ENCODE data around the gene HEATR9.
A peak's percentile ranks its signal among the peaks of the same experiment; 100 is the strongest.

HEATR9 gene

DNA sequence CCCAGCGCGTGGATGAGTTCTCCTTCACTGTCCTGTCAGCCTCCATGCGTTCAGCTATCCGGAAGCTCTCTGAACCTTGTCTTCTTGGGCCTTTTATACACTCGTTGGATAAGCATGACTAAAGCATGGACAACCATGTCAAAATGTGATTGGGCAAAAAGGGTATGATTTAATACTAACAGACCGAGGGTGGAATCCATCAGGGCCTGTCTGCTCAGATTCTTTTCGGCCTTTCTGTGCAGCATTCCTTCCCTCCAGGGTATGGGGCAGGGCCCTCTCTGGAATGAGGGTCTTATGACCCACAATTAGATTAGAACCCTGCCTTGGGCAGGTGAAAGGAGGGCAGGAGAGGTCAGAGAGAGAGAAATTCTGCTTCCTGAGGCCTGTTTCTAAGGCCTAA is 25.5 kb upstream of the HEATR9 start:
- DNase-seq (ENCODE audit: low read depth in 1 of 2, low spot score in 1 of 2), result no peak

DNA sequence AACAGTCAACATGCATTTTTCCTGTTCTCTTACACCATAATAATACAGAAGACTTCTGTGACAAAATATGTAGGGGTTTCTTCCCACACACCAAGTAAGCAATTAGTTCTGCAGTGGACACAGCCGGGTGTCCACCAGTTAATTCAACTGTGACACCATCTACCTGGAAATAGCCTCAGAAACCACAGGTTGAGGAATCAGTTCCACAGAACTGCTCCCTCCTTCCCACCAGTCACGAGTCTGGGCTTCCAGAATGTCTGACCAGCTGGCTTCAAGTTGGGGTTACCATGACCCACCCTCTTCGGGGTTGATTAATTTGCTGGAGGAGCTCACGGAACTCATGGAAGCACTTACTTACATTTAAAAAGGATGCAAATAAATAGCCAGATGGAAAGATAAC is 25.1 kb upstream of the HEATR9 start:
- no peak for DNase-seq (ENCODE audit: low read depth in 1 of 2, low spot score in 1 of 2)

DNA sequence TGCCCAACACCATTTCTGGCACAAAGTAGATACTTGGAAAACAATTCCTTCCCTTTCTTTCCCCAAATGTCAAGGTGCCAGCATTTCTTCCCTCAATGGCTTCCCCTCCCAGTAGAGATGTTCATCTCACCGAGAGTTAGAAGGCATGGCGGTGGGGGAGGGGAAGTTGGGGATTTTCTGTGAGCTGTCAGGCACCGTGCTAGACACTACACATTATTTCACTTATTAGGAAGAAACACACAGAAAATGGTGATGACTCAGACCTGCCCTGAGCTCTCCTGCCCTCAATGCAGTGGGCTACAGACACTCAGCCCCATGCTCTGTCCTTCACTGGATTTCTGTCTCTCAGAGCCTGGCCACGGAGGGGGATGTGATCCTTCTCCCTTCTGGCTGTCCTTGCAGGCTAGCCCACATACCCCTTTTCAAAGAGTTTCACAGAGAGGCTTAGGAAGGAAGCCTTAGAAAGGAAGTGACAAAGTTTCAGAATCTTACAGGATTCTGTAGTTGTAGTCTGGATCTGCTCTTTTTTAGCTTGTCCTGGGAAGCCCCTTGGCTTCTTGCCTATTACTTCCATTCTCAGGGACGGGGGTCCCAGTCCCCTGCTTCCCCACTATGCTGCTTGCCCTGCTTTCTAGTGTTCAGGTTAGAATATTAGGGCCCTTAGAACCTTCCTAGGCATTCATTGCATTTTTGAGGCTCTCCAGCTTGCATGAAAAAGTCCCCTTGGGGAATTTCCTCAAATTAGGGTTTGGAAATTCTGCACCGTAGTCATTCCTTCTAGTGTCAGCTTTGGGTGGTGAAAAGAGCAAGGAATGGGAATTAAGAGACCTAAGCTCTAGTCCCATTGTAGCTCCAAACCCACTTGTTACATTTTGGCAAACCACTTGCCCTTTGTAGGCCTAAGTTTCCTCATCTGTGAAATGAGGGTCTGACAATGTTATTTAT is 23.7 kb upstream of the HEATR9 start:
- DNase-seq (ENCODE audit: low read depth in 1 of 2, low spot score in 1 of 2), result peak in 1 of 2 donors; percentile 21

DNA sequence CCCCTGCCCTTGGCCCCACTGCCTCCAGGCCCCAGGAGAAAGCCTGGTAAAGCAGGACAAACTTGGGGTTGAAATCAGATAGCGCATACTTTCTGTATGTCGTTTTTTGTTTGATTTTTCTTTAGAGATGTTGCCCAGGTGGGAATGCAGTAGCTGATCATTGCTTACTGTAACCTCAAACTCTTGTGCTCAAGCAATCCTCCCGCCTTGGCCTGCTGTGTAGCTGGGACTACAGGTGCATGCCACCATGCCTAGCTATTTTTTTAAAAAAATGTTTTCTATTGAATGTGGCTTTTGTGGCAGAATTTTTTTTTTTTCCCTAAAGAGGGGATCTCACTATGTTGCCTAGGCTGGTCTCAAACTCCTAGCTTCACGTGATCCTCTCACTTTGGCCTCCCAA is 22.6 kb upstream of the HEATR9 start:
- no peak for DNase-seq (ENCODE audit: low read depth in 1 of 2, low spot score in 1 of 2)

DNA sequence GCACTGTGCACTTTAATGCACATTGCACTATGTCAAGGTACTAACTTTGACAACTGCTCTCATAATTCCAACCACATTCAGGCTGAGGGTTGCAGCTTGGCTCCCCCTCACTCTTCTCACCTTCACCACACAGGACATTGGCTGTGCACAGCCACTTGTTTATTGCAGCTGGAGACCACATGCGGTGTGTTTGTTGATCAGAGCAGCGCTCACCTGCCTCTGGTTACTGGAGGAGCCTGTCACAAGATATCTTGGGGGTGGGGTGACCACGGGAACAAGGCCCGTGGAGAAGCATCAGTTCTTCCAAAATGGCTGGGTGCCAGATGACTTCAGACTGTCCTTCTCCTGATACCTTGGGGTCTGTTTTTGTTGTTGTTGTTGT is 22.1 kb upstream of the HEATR9 start:
- DNase-seq (ENCODE audit: low read depth in 1 of 2, low spot score in 1 of 2), result no peak

DNA sequence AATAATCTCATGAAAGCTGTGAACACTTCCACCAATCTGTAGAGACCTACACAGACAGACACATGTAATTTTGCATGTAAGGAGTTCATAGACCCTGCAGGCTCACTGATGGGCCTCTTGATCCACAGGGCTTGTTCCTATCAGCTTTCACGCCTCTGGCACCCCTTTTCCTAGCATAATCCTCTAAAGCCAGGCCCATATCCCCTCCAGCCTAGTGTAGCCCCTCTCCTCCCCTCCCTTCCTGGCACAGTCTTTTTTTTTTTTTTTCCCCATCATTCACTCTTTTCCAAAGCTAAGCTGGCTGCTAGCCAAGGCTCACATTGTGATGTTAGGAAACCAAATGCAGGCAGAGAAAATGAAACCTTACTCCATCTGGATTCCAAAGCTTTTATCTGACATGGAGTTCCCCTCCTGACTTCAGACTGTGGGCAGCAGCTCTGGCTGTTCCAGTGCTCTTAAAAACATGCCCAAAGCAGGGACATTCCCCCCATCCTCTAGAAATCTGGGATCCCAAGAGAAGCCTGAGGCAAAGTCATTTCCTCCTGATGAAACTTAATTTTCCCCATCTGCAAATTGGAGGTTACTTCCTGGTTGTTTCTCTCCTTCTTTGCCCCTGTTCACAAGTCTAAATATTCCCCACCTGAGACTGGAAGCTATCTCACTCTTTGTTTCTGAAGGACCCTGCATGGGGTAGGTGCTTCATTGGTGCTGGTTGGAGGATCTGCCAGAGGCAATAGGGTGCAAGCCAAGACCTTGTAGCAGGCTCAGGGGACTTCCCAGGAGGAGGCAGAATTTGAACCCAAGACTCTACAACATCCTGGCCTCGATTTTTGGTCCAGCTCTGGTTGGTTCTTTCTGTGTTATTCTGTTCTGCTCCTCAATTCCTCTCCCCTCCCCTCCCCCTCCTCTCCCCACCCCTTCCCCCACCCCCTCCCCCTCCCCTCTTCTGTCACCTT is 21.4 kb upstream of the HEATR9 start:
- DNase-seq (ENCODE audit: low read depth in 1 of 2, low spot score in 1 of 2), result no peak

DNA sequence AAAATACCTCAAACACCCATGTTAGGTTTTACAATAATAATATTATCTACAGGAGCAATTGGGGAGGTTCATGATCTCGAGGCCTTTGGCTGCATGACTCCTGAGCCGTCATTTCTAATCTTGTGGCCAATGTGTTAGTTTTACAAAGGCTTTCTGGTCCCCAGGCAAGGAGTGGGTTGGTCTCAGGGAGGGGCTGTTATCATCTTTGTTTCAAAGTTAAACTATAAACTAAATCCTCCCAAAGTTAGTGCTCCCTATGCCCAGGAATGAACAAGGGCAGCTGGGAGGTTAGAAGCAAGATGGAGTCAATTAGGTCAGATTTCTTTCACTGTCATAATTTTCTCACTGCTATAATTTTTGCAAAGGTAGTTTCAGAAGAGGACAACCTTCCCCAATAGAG is 20.6 kb upstream of the HEATR9 start:
- DNase-seq (ENCODE audit: low read depth in 1 of 2, low spot score in 1 of 2), result no peak

DNA sequence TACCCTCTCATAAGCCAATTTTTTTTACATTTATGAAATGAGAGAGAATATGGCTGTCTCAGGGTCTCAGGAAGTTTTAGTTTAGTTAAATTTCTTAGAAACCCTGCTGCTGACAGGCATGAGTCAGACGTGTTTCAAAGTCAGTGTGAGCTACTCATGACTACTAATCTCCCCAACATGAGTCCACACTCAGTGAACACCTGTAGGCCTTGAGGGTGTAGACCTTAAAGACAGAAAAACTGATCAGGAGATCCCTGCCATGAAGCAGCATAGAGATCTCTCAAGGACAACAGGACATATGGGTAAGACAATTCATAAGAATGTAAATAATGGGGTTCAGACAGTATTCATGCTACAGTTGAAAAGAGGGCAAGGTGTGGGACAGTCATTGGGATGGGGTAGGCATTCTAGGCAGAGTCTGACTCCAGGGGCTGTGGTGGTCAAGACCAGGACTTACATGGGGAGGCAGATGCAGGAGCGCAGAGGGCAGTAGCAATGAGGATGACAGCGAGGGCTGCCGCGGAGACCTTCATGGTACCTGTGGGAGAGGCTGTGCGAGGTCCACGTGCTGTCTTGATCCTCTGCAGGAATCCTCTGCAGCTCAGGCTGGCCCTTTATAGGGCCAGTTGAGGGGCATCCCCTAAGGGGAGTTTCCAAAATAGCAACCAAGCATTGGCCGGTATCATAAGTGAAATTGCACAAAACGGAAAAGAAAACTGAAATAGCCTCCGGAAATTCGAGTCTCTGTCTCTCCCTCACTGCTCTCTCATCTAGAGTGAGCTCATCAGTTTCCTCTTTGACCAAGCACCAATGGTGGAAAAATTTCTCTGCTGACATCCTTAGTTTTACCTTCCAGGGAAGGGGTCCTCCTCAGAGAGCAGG is 11.3 kb upstream of the HEATR9 start, which contains the start of gene CCL5:
CCL5 (minus strand) TSS at position 588 of the 882 bp plus-strand sequence.
- DNase-seq (ENCODE audit: low read depth in 1 of 2, low spot score in 1 of 2), result peak in 1 of 2 donors; percentile 16

DNA sequence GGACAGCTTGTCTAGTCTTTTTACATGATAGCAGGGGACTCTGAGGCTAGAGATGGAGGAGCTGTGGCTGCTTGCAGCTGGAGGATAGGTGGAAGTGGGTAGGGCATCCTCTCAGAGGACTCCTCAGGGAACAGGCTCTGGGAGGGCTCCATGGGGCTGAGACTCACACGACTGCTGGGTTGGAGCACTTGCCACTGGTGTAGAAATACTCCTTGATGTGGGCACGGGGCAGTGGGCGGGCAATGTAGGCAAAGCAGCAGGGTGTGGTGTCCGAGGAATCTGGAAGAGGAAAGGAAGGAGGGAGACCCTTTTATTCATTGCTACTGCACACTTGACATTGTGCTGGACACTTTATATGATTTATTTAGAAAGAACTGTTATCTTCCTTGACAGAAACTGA is 9.7 kb upstream of the HEATR9 start:
- DNase-seq (ENCODE audit: low read depth in 1 of 2, low spot score in 1 of 2), result no peak

DNA sequence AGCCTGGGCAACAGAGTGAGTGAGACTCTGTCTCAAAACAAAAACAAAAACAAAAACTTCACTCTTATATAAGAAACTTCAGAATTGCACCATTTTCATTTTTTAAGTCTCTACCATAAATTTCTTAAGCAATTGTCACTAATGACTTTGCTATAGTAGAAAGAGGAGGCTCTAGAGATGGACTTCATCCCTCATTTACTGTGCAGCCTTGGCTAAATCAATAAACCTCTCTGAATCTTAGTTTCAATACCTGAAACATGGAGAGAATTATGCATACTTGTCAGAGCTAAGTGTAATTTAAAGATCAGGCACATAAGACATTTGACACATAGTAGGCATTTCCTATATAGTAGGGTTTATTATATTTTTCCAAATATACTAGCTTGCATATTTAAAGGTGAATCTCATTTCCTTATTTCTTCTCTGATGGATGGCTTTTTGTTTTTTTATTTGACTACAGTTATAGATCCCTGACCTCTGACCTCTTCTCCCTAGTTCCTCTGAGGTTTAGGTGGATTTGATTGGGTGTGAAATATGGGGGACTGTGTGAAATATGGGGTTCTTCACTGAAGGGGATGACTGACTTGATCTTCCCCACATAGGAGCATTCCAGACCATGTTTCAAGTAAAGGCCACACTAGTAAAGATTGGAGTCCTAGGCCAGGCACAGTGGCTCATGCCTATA is 8.8 kb upstream of the HEATR9 start:
- no peak for DNase-seq (ENCODE audit: low read depth in 1 of 2, low spot score in 1 of 2)

DNA sequence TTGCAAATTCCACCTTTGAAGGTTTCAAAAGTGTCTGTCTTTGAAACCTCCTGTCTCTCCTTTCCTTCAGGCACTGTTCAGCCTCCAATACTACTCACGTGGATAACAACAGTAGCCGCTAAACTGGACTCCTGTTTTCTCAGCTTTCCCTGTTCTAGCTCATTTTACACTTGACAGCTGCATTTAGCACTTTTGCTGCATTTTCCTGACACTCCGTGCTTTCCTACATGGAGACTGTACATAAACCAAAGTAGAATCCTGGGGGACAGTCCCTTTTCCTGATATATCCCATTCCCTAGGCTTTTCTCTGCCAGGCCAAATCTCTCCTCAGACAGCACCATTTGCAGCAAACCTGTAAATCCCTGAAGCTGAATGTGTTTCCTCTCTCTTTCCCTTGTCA is 7.8 kb upstream of the HEATR9 start:
- DNase-seq (ENCODE audit: low read depth in 1 of 2, low spot score in 1 of 2), result no peak

DNA sequence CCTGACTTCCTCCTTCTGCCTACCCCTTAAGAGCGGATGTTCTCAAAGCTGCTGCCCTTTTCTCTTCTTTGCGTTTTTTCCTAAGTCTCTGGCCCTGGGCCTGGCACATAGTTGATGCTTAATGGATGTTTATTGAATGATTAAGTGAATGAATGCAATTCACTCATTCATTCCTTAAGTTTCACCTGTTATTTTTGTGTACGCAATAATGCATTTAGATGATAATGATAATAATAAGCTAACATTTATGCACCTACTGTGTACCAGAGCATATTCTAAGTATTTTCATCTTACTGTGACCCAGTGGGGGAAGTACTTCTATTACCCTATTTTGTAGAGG is 7.1 kb upstream of the HEATR9 start:
- no peak for DNase-seq (ENCODE audit: low read depth in 1 of 2, low spot score in 1 of 2)

DNA sequence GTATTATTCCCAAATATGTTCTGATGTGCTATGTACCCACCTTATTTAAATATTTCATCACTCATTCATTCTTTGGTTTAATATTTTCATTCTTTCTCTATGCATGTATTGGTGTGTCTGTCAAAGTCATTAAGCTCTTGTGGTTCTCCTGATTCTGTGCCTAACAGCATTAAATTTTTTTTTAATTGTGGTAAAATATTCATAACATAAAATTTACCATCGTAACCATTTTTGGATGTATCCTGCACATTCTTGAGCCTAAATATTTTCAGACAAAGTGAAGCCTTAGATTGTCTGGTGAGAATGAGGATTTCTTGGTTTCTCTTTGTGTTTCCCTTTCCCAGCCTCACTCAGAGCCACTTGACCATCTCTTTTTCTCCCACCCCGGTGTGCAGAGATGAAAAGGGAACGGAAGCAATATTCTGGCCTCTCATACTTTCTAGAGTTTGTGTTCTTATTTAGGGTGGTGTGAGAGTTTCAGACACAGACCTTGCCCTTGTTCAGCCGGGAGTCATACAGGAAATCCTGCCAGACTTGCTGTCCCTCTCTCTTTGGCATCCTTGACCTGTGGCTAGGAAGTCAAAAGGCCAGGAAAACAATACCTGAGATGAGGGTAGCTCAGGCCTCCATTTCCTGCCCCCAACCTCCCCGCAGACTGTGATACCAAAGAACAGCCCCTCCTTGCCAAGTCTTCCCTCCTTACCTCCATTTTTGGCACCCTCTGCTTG is 6.5 kb upstream of the HEATR9 start:
- DNase-seq (ENCODE audit: low read depth in 1 of 2, low spot score in 1 of 2), result no peak

DNA sequence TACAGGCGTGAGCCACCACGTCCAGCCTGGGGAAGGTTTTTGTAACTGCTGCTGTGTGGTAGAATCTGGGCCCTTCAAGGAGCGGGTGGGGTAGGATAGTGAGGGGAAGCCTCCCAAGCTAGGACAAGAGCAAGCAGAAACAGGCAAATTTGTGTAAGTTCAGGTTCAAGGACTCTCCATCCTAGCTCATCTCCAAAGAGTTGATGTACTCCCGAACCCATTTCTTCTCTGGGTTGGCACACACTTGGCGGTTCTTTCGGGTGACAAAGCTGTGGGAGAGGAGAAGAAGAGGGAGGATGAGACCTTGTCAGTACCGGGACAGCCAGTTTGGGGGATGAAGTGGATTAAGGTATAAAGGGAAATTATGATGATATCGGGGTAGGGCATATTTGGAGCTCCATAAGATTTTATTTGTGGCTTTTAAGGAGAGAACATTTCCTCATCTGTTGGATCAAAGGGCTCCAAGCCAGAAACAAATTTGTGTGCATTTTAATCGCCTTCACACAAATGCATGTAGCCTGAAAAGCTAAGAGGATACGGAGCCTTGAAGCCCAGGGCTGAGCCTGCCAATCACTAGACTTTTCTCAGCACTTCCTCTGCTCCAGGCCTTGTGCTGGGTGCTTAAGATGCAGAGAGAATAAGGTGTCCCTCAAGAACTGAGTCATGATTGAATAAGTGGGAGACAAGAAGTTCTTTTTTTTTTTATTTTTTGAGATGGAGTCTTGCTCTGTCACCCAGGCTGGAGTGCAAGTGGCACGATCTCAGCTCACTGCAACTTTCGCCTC is 3.7 kb upstream of the HEATR9 start:
- no peak for DNase-seq (ENCODE audit: low read depth in 1 of 2, low spot score in 1 of 2)

DNA sequence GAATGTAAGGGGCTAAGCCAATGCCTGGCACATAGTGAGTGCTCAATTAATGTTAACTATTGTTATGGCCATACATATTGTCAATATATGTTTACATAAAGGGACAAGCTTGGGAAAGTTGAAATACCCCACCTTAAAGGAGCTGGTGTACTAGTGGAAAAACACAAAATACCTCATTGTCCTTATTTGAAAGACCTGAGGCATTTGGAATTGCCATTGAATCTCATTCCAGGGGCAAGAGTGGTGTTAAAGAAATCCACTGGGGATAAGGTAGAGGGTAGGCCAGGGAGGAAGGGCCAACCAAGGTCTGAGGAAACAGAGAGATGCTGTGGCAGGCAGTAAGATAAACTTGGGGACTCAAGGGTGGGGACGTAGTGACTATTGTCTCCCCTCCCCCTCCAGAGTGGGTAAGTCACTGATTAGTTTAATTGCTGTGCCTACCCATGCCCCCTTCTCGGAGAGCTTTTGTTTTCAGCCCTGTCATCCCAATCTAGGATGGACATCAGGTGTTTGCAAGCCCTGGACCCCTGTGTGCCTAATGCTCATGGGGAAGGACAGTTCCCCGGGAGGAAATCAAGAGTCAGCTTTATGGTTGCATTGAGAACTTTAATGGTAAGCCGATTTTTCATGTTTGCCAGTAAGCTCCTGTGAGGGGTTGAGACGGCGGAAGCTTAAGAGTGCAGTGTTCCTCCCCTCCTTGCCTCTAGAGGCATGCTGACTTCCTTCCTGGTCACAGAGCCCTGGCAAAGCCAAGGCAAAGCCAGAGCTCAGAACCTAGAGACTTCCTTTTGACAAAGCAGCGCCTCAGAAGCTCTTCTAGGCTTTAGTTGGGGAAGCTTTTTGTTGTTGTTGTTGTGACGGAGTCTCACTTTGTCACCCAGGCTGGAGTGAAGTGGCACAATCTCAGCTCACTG is 2.5 kb upstream of the HEATR9 start:
- DNase-seq (ENCODE audit: low read depth in 1 of 2, low spot score in 1 of 2), result no peak

DNA sequence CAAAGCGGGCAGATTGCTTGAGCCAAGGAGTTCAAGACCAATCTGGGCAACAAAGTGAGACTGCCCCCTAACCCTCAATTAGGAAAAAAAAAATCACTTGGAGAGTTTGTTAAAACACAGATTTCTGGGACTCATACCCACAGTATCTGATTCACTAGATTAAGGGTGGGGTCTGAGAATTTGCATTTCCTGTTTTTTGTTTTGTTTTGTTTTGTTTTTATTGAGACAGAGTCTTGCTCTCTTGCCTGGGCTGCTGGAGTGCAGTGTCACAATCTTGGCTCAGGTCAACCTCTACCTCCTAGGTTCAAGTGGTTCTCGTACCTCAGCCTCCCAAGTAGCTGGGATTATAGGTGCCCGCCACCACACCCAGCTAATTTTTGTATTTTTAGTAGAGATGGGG is 1.1 kb downstream of the HEATR9 start:
- no peak for DNase-seq (ENCODE audit: low read depth in 1 of 2, low spot score in 1 of 2)

DNA sequence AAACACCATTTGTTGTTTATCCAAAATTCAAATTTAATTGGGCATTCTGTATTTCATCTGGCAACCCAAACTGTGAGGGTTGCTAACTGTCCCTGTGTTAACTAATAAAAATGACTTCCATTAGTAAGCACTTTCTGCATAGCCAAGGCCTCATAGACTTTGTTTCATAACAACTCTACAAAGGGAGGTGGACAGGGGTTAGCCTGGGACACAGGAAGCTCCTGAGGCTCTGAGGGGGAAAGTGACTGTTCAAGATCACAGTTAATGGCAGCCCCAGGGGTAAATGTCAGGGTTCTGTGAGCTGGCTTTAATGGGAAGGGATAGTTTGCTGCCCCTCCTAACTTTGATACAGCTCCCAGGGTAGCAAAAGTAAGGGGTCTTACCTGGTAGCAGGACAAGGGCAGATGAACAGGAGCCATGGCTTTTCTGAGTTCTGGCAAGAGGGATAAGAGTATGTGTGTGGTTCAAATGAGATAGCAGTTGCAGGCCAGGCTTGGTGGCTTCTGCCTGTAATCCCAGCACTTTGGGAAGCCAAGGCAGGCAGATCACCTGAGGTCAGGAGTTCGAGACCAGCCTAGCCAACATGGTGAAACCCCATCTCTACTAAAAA is 2.2 kb downstream of the HEATR9 start:
- no peak for DNase-seq (ENCODE audit: low read depth in 1 of 2, low spot score in 1 of 2)

All from stimulated activated CD4-positive, alpha-beta T cell treated with anti-CD3 and anti-CD28 coated beads, Interleukin-15, amount 100 ng/mL, for 1 hour (primary cell).